Stomach (tissue), 4 donors: ENCODE results near the gene PKHD1.

ENCODE experiments used
- CTCF ChIP-seq, 7 experiments: fragments of 450-650 bp in 4 of 7; fragments of 200-600 bp in 3 of 7; sonication (generic) in 3 of 7; IDR thresholded peaks; one replicate each; pipeline ENCODE4 v1.5.1; 2016 to 2019; ENCODE audit warnings: antibody characterized with exemption in 7 of 7, control low read depth in 2 of 7, mild to moderate bottlenecking in 1 of 7
- EP300 ChIP-seq: sonication (generic); formaldehyde crosslinking; IDR thresholded peaks from one replicate; pipeline ENCODE4 v1.6.1; 2017; ENCODE audit warnings: antibody characterized with exemption
- POLR2A ChIP-seq, 4 donors: fragments of 450-650 bp; IDR thresholded peaks; one replicate each; pipeline ENCODE4 v1.6.1; 2016; ENCODE audit warnings: antibody characterized with exemption in 4 of 4, control low read depth in 2 of 4, mild to moderate bottlenecking in 1 of 4, moderate library complexity in 1 of 4
- POLR2AphosphoS5 ChIP-seq, 3 donors: sonication (generic); formaldehyde crosslinking; IDR thresholded peaks; one replicate each; pipeline ENCODE4 v1.6.1; 2016; ENCODE audit warnings: antibody characterized with exemption in 3 of 3

- no peak for TF ChIP-seq CTCF (IDR thresholded peaks at IDR 0.05)
- no peak for TF ChIP-seq POLR2AphosphoS5 (IDR thresholded peaks at IDR 0.05)
- TF ChIP-seq POLR2A (IDR thresholded peaks at IDR 0.05) = no peak
- TF ChIP-seq EP300 = no peak
Measured at GRCh38 chr6:51983564-51983963, 103.8 kb downstream of the PKHD1 start.
